IMR-90 (cell line): ENCODE results near the gene C3orf70. TPM values are rescaled to one million over a fixed set of nuclear protein-coding genes. Genes with fewer than 3 reads are reported as not detected.

Experiments
- ATAC-seq: fragments of 200-7000 bp; cut with Tn5 transposase; 2 replicates; pipeline ENCODE4 v1.9.1; 2020; ENCODE audit warnings: low read depth, mild to moderate bottlenecking, moderate library complexity
- BruUV-seq: library from RNA; stranded (reverse); fragments of 400-500 nt; replicated peaks from 2 replicates; lab custom pipeline; 2021; lab: Mats Ljungman, UMichigan
- CTCF ChIA-PET: fragments of 300-600 bp; formaldehyde crosslinking; extraction: SDS; loops from one replicate; lab custom pipeline; 2021; ENCODE audit warnings: antibody characterized with exemption; lab: Yijun Ruan, JAX
- POLR2A ChIA-PET: fragments of 300-600 bp; sonication (Branson Sonifier 250); formaldehyde crosslinking; loops from one replicate; lab custom pipeline; 2022; ENCODE audit warnings: antibody characterized with exemption; ENCODE audit not compliant: unreplicated experiment; lab: Charles Lee
- DNase-seq: peaks from one replicate; pipeline ENCODE4 v3.0.0; 2013
- H2AFZ ChIP-seq: replicated peaks from 2 replicates; pipeline ENCODE3; 2013; ENCODE audit warnings: low read length, mild to moderate bottlenecking; ENCODE audit not compliant: poor library complexity
- H2AK5ac ChIP-seq: 2 replicates; pipeline ENCODE4 v1.6.1; 2013; ENCODE audit warnings: low read depth, low read length, inconsistent platforms
- H2AK9ac ChIP-seq: replicated peaks from 2 replicates; pipeline ENCODE3; 2013; ENCODE audit warnings: mild to moderate bottlenecking, low read depth, low read length, moderate library complexity; ENCODE audit not compliant: poor library complexity
- H2BK120ac ChIP-seq: 2 replicates; pipeline ENCODE4 v1.6.1; 2013; ENCODE audit warnings: low read depth, low read length, inconsistent platforms
- H2BK15ac ChIP-seq: 3 replicates; pipeline ENCODE4 v1.6.1; 2013; ENCODE audit warnings: low read depth, low read length, inconsistent platforms
- H2BK20ac ChIP-seq: 2 replicates; pipeline ENCODE4 v1.6.1; 2013; ENCODE audit warnings: low read depth, mild to moderate bottlenecking, inconsistent platforms, low read length, moderate library complexity
- H2BK5ac ChIP-seq: 2 replicates; pipeline ENCODE4 v1.6.1; 2013; ENCODE audit warnings: mild to moderate bottlenecking, low read depth, low read length, inconsistent platforms; ENCODE audit not compliant: poor library complexity, severe bottlenecking
- H3K14ac ChIP-seq: replicated peaks from 2 replicates; pipeline ENCODE4 v1.6.1; 2013; ENCODE audit warnings: low read depth, low read length, inconsistent platforms
- H3K18ac ChIP-seq: 2 replicates; pipeline ENCODE4 v1.6.1; 2013; ENCODE audit warnings: low read depth, low read length, control low read depth
- H3K23ac ChIP-seq: 2 replicates; pipeline ENCODE4 v1.6.1; 2013; ENCODE audit warnings: low read depth, low read length, inconsistent platforms
- H3K27ac ChIP-seq: 2 replicates; pipeline ENCODE4 v1.5.1; 2013; ENCODE audit warnings: mild to moderate bottlenecking, control low read depth, low read length; ENCODE audit not compliant: insufficient read depth
- H3K27me3 ChIP-seq: 2 replicates; pipeline ENCODE4 v1.6.1; 2013; ENCODE audit warnings: low read length; ENCODE audit not compliant: control insufficient read depth, insufficient read depth
- H3K36me3 ChIP-seq: 2 replicates; pipeline ENCODE4 v1.6.1; 2013; ENCODE audit warnings: low read length, mixed read lengths; ENCODE audit not compliant: control insufficient read depth, insufficient read depth
- H3K4ac ChIP-seq: 2 replicates; pipeline ENCODE4 v1.6.1; 2013; ENCODE audit warnings: low read depth, low read length, inconsistent platforms
- H3K4me1 ChIP-seq: 2 replicates; pipeline ENCODE4 v1.6.1; 2013; ENCODE audit warnings: low read length, mixed read lengths; ENCODE audit not compliant: control insufficient read depth, insufficient read depth
- H3K4me2 ChIP-seq: 2 replicates; pipeline ENCODE4 v1.6.1; 2013; ENCODE audit warnings: low read depth, mild to moderate bottlenecking, control low read depth, low read length, moderate library complexity
- H3K4me3 ChIP-seq: 2 replicates; pipeline ENCODE4 v1.5.1; 2013; ENCODE audit warnings: low read depth, mild to moderate bottlenecking, control low read depth, low read length, moderate library complexity; ENCODE audit not compliant: insufficient read depth
- H3K56ac ChIP-seq: 2 replicates; pipeline ENCODE4 v1.6.1; 2013; ENCODE audit warnings: low read length, inconsistent platforms; ENCODE audit not compliant: insufficient read depth; ENCODE audit errors: extremely low read depth
- H3K79me1 ChIP-seq, 2 experiments: 2 replicates each; pipeline ENCODE4 v1.6.1; 2013; ENCODE audit warnings: low read length in 2 of 2, inconsistent platforms in 1 of 2, low read depth in 1 of 2
- H3K9ac ChIP-seq: 2 replicates; pipeline ENCODE4 v1.6.1; 2013; ENCODE audit warnings: low read depth, low read length, control low read depth
- H3K9me1 ChIP-seq: 2 replicates; pipeline ENCODE4 v1.6.1; 2013; ENCODE audit warnings: low read length, inconsistent platforms; ENCODE audit not compliant: insufficient read depth
- H3K9me3 ChIP-seq: 2 replicates; pipeline ENCODE4 v1.6.1; 2013; ENCODE audit warnings: low read length; ENCODE audit not compliant: control insufficient read depth, insufficient read depth
- H4K20me1 ChIP-seq: 2 replicates; pipeline ENCODE4 v1.6.1; 2013; ENCODE audit warnings: low read length, inconsistent platforms; ENCODE audit not compliant: insufficient read depth
- H4K5ac ChIP-seq: 2 replicates; pipeline ENCODE4 v1.6.1; 2013; ENCODE audit warnings: mild to moderate bottlenecking, low read depth, low read length, control low read depth
- H4K8ac ChIP-seq, 2 experiments: 2 replicates each; pipeline ENCODE4 v1.6.1; 2013; ENCODE audit warnings: low read depth in 2 of 2, low read length in 2 of 2, control low read depth in 1 of 2, inconsistent platforms in 1 of 2
- H4K91ac ChIP-seq: 2 replicates; pipeline ENCODE4 v1.6.1; 2013; ENCODE audit warnings: low read depth, low read length, inconsistent platforms; ENCODE audit not compliant: insufficient read depth
- CEBPB ChIP-seq: IDR thresholded peaks from 2 replicates; pipeline ENCODE4 v1.6.1; 2012; ENCODE audit warnings: low read depth, low read length, improper control_type of control experiment
- CHD1 ChIP-seq: IDR thresholded peaks from 2 replicates; pipeline ENCODE4 v1.6.1; 2012; ENCODE audit warnings: low read depth, low read length, improper control_type of control experiment
- FOS ChIP-seq: fragments of 150-350 bp; IDR thresholded peaks from 2 replicates; pipeline ENCODE4 v1.6.1; 2016; ENCODE audit warnings: low read depth, low read length
- MAZ ChIP-seq: IDR thresholded peaks from 2 replicates; pipeline ENCODE4 v1.6.1; 2012; ENCODE audit warnings: low read depth, mild to moderate bottlenecking, low read length, improper control_type of control experiment, moderate library complexity, borderline replicate concordance
- MXI1 ChIP-seq: IDR thresholded peaks from 2 replicates; pipeline ENCODE4 v1.6.1; 2012; ENCODE audit warnings: low read depth, mild to moderate bottlenecking, low read length, moderate library complexity, borderline replicate concordance
- NFE2L2 ChIP-seq: fragments of 150-350 bp; IDR thresholded peaks from 2 replicates; pipeline ENCODE4 v1.6.1; 2016; ENCODE audit warnings: low read depth, mild to moderate bottlenecking, low read length
- POLR2A ChIP-seq: IDR thresholded peaks from 2 replicates; pipeline ENCODE4 v1.6.1; 2012; ENCODE audit warnings: mild to moderate bottlenecking, low read depth, low read length
- RAD21 ChIP-seq: IDR thresholded peaks from 2 replicates; pipeline ENCODE4 v1.6.1; 2012; ENCODE audit warnings: low read length, improper control_type of control experiment
- RCOR1 ChIP-seq: IDR thresholded peaks from 2 replicates; pipeline ENCODE4 v1.6.1; 2012; ENCODE audit warnings: mild to moderate bottlenecking, low read length, improper control_type of control experiment; ENCODE audit not compliant: insufficient replicate concordance
- RFX5 ChIP-seq: IDR thresholded peaks from 2 replicates; pipeline ENCODE4 v1.8.0; 2012; ENCODE audit warnings: low read depth, mild to moderate bottlenecking, low read length, moderate library complexity
- WGBS, 2 experiments: methylation state at CpG; one replicate each; pipeline versions ENCODE4 v1.1.5 to v1.1.7; 2013; ENCODE audit warnings: missing lambda C conversion rate in 2 of 2; ENCODE audit not compliant: insufficient read length in 1 of 2; ENCODE audit errors: extremely low coverage in 2 of 2; 5-methylcytosine and 5-hydroxymethylcytosine counted together
- dilution Hi-C: fragments of 300-500 bp; cut with HindIII; formaldehyde crosslinking; loops from one replicate; pipeline ENCODE4 v1.14.3; 2018; ENCODE audit warnings: low sequenced_read_pairs; ENCODE audit not compliant: unreplicated experiment
- in situ Hi-C: fragments of 300-500 bp; cut with MboI; formaldehyde crosslinking; loops from 3 replicates; pipeline ENCODE4 v1.14.3; 2019; ENCODE audit warnings: low sequenced_read_pairs, inconsistent platforms, mixed read lengths
- intact Hi-C: fragments of 100-400 bp; cut with micrococcal nuclease; formaldehyde crosslinking; loops from 2 replicates; pipeline ENCODE4 v1.10.0; 2022
- polyA plus RNA-seq, 3 experiments: library from polyadenylated mRNA; depleted of rRNA; stranded (reverse); fragments of >200 nt; gene quantifications; 2 replicates each; pipeline ENCODE4 v1.2.3, GENCODE V29; 2012; ENCODE audit warnings: low replicate concordance in 1 of 3
- total RNA-seq: library from RNA; depleted of rRNA; stranded (reverse); fragments of >200 nt; gene quantifications from 2 replicates; pipeline ENCODE4 v1.2.3, GENCODE V29; 2012
- TF ChIP-seq, protein P1 (sequence below): fragments of 150-350 bp; IDR thresholded peaks from 2 replicates; pipeline ENCODE4 v1.6.1; 2016; ENCODE audit warnings: low read depth, mild to moderate bottlenecking, low read length, moderate library complexity, borderline replicate concordance
- TF ChIP-seq, protein P2 (sequence below): fragments of 150-350 bp; IDR thresholded peaks from 2 replicates; pipeline ENCODE4 v1.6.1; 2017; ENCODE audit warnings: mild to moderate bottlenecking, antibody characterized with exemption, low read length, low read depth

C3orf70 gene
- total and polyA plus RNA-seq, 2 of the 4 experiments (the other 2 are of a cell fraction), result 0.96 to 1.8 TPM

DNA sequence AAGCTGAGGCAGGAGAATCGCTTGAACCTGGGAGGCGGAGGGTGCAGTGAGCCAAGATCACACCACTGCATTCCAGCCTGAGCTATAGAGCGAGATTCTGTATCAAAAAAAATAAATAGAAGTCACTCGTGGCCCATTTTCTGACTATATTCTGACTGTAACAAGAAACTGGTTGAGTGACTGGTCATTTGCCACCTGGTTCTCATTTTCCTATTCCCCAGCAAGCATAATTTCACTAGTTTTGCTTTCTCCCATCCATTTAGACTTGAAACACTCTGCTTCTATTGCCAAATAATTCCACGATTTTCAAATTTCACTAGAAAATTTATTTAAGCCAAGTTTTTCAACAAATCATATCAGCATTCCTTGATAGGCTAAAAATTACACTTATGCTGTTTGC, 40.7 kb downstream of the C3orf70 start:
- Histone ChIP-seq H2BK20ac (no peak overlapping the region), H2BK120ac (no peak overlapping the region), H4K91ac (no peak overlapping the region), H3K4me1 (no peaks in the 10 kb centered on the region), H3K9ac (no peak overlapping the region), H2BK15ac (no peak overlapping the region), H3K18ac (no peak overlapping the region), H3K14ac (no peak overlapping the region), H3K27me3 (no peaks in the 10 kb centered on the region), H3K9me3 (no peaks in the 10 kb centered on the region), H3K9me1 (no peaks in the 10 kb centered on the region; the same call in 1 of the 2 replicates), H3K4me2 (no peak overlapping the region), H4K5ac (no peak overlapping the region), H3K27ac (no peak overlapping the region), H3K36me3 (no peaks in the 10 kb centered on the region), H2AK9ac (no peak overlapping the region), H3K79me1 (no peaks in the 10 kb centered on the region), H3K56ac (no peak overlapping the region), H3K4ac (no peak overlapping the region), H4K8ac (no peak overlapping the region), H3K4me3 (no peak overlapping the region), H2AK5ac (no peak overlapping the region), H4K20me1 (no peaks in the 10 kb centered on the region), H2AFZ (no peak overlapping the region), H3K23ac (no peak overlapping the region), H2BK5ac (no peak overlapping the region)
- CTCF ChIA-PET, result no interaction called here
- no peak for DNase-seq
- intact Hi-C loops, result no loop called here
- WGBS, 2 experiments, result no CpG with 5 or more reads among the region's 5 CpGs
- dilution Hi-C loops, result no loop called here
- in situ Hi-C loops, result no loop called here
- no peak for ATAC-seq
- POLR2A ChIA-PET, result no interaction called here
- no TSS peak for BruUV-seq
- TF ChIP-seq RAD21, result no peak
- no peak for TF ChIP-seq FOS
- TF ChIP-seq POLR2A, result no peak
- TF ChIP-seq RFX5, result no peak
- no peak for TF ChIP-seq RCOR1
- no peak for TF ChIP-seq MAZ
- TF ChIP-seq CEBPB, result no peak
- no peak for TF ChIP-seq NFE2L2
- TF ChIP-seq MXI1, result no peak
- TF ChIP-seq CHD1, result no peak
- TF ChIP-seq, protein P1, sequence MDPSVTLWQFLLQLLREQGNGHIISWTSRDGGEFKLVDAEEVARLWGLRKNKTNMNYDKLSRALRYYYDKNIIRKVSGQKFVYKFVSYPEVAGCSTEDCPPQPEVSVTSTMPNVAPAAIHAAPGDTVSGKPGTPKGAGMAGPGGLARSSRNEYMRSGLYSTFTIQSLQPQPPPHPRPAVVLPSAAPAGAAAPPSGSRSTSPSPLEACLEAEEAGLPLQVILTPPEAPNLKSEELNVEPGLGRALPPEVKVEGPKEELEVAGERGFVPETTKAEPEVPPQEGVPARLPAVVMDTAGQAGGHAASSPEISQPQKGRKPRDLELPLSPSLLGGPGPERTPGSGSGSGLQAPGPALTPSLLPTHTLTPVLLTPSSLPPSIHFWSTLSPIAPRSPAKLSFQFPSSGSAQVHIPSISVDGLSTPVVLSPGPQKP, result no peak
- TF ChIP-seq, protein P2, sequence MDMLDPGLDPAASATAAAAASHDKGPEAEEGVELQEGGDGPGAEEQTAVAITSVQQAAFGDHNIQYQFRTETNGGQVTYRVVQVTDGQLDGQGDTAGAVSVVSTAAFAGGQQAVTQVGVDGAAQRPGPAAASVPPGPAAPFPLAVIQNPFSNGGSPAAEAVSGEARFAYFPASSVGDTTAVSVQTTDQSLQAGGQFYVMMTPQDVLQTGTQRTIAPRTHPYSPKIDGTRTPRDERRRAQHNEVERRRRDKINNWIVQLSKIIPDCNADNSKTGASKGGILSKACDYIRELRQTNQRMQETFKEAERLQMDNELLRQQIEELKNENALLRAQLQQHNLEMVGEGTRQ, result no peak
